ENCODE measurements around the gene CYP1A1.

GRCh38 chr15:74773329-74773728 is 48.0 kb upstream of the CYP1A1 start:
- no peak for TF ChIP-seq CTCF (conservative IDR thresholded peaks at IDR 0.05 in 1 of 2, IDR thresholded peaks at IDR 0.05 in 1 of 2; ENCODE audit: low read depth in 1 of 2, low read length in 2 of 2)
- TF ChIP-seq EZH2 (IDR thresholded peaks at IDR 0.05; ENCODE audit: low read length, missing control alignments): no peak

All from fibroblast of lung (primary cell).